ENCODE measurements around the gene ANKRD28. TPM values are rescaled to one million over a fixed set of nuclear protein-coding genes. Genes with fewer than 3 reads are reported as not detected.

ANKRD28 gene
- total and polyA plus RNA-seq, 9 of the 15 experiments (the other 6 are each of a cell fraction or from before 2014, with no cell fraction given) = 11.7 to 66.0 (median 36.7) TPM

GRCh38 chr3:15804553-15805095 lies 6.8 kb upstream of the ANKRD28 start (continued):
- TF ChIP-seq ETV5 (CRISPR knock-in tag; IDR thresholded peaks at IDR 0.05; ENCODE audit: low read depth) (0 out of 2 replicates have a peak, but pooled peaks have one; percentile 45), MAZ (CRISPR knock-in tag; conservative IDR thresholded peaks at IDR 0.05 in 1 of 2, IDR thresholded peaks at IDR 0.05 in 1 of 2) (0 out of 4 replicates have a peak, but pooled peaks of 1 of the 2 experiments have one; percentile 16), PKNOX1 (IDR thresholded peaks at IDR 0.05) (peak; percentile 59), ZNF408 (CRISPR knock-in tag; IDR thresholded peaks at IDR 0.05; ENCODE audit: low read depth) (no peak), SMARCE1 (IDR thresholded peaks at IDR 0.05) (0 out of 2 replicates have a peak, but pooled peaks have one; percentile 35), SMARCA5 (IDR thresholded peaks at IDR 0.05) (no peak; the same call in 1 of the 2 replicates), SETDB1 (IDR thresholded peaks at IDR 0.05; ENCODE audit: low read length) (no peak), ATF6 (CRISPR knock-in tag; IDR thresholded peaks at IDR 0.05) (no peak), SMAD2 (IDR thresholded peaks at IDR 0.05; ENCODE audit: low read depth, low read length) (no peak), L3MBTL2 (IDR thresholded peaks at IDR 0.05) (no peak), ZNF165 (CRISPR knock-in tag; IDR thresholded peaks at IDR 0.05; ENCODE audit: borderline replicate concordance) (no peak), ARID1B (IDR thresholded peaks at IDR 0.05) (peak; percentile 77), NR1H2 (CRISPR knock-in tag; IDR thresholded peaks at IDR 0.05) (no peak), PRDM10 (IDR thresholded peaks at IDR 0.05; ENCODE audit: partially characterized antibody) (peak; percentile 96), RUNX1 (IDR thresholded peaks at IDR 0.05; ENCODE audit: low read depth) (no peak), KLF1 (tag; IDR thresholded peaks at IDR 0.05) (no peak), ZNF76 (CRISPR knock-in tag; IDR thresholded peaks at IDR 0.05; ENCODE audit: borderline replicate concordance) (no peak), CREM (IDR thresholded peaks at IDR 0.05; ENCODE audit: low read depth) (0 out of 2 replicates have a peak, but pooled peaks have one; percentile 39), KDM4B (IDR thresholded peaks at IDR 0.05; ENCODE audit: borderline replicate concordance in 2 of 2, low read depth in 1 of 2) (no peak), CTCFL (IDR thresholded peaks at IDR 0.05; ENCODE audit: borderline replicate concordance, insufficient read depth, low read depth, low read length, poor library complexity, severe bottlenecking) (no peak), HCFC1 (IDR thresholded peaks at IDR 0.05; ENCODE audit: low read depth, low read length) (no peak)

Data from K562 (cell line).